ENCODE results near the gene CPEB3. TPM values are rescaled to one million over a fixed set of nuclear protein-coding genes. Genes with fewer than 3 reads are reported as not detected.
"Not testable (repeated sequence)": the region's sequence is repeated elsewhere in the genome, so short reads cannot be mapped to it uniquely, and the experiment has no call there.

CPEB3 gene
- total RNA-seq, 8 experiments from 2014 or later: 1.2 to 11.8 (median 7.7) TPM

DNA sequence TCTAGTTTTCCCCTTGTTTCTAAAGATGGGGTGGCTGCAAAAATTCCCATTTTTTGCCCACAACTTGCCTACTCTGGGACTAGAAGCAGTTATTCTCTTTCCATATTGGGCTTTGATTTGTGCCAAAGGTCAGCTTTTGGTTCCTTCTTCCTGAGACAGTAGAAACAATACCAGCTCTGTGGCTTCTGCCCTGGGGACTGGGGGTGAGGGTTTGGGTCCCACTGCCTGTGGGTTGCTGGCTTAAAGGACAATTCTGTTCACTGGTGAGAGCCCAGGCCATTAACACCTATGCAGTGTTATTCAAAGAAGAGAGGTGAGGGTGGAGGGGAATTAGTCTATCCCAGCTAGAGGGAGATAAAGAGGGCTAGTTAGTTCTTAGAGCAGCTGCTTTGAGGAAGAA is 171.5 kb downstream of the CPEB3 start:
- no peak for ATAC-seq (replicated peaks in 6 of 8)
- H3K27ac ChIP-seq: no peak overlapping the region
- H3K4me1 ChIP-seq (replicated peaks in 1 of 2): peaks cover 0 to 4% of the 10 kb centered on the region in 2 donors
- H3K4me3 ChIP-seq: no peak overlapping the region
- in situ Hi-C loops (cut with MboI; ENCODE audit: low pct_unique_long_range_greater_than_20kb in 2 of 9, low sequenced_read_pairs in 9 of 9, unreplicated experiment in 9 of 9): no loop called here

DNA sequence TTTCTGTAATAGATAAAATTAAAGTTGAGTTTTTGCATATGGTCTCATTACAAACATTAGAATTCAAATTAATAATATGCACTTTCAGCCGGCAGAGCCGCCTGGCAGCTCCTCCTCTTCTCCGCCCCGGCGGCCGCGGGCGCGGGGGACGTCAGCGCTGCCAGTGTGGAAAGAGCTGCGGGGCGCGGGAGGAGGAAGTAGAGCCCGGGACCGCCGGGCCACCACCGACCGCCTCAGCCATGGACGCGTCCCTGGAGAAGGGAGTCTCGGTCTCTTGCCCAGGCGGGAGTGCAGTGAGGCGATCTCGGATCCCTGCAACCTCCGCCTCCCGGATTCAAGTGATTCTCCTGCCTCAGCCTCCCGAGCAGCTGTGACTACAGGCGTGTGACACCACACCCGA is 176.0 kb downstream of the CPEB3 start:
- in situ Hi-C loops (cut with MboI; ENCODE audit: low pct_unique_long_range_greater_than_20kb in 2 of 9, low sequenced_read_pairs in 9 of 9, unreplicated experiment in 9 of 9); H3K27ac ChIP-seq; H3K4me3 ChIP-seq; ATAC-seq (replicated peaks in 6 of 8); H3K4me1 ChIP-seq (replicated peaks in 1 of 2): not testable (repeated sequence)
- WGBS, 10 experiments: 78 to 100% (median 90%) methylated on average over 2 to 11 of the region's 30 CpGs; no CpG with 5 or more reads in 7 of the 10 experiments

- Histone ChIP-seq H3K27ac (no peak overlapping the region), H3K4me1 (replicated peaks in 1 of 2) (no peaks in the 10 kb centered on the region), H3K4me3 (no peak overlapping the region)
- 60 to 100% (median 98%) methylated on average over 2 to 4 of the region's 4 CpGs for WGBS, 10 experiments
- in situ Hi-C loops (cut with MboI; ENCODE audit: low pct_unique_long_range_greater_than_20kb in 2 of 9, low sequenced_read_pairs in 9 of 9, unreplicated experiment in 9 of 9): no loop called here
- no peak for ATAC-seq (replicated peaks in 6 of 8)
Measured at GRCh38 chr10:92113911-92114600, 176.8 kb downstream of the CPEB3 start.

DNA sequence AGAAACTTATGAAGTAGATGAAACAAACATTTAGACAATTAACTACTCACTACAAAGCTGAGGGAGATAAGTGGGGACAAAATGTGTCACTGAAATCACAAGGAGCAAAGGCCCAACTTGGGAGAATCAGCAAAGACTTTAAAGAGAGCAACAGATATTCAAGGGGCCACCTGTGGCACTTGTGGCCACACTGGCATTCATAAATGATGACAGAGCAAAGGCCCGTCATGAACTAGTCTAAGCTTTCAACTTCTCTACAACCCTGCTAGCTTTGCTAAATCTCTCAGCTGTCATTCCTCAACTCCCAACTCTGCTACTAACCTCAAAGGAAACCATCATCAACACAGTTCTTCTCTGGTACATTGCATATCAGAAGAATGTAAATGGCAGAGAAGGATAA is 178.4 kb downstream of the CPEB3 start:
- H3K4me1 ChIP-seq (replicated peaks in 1 of 2): no peaks in the 10 kb centered on the region
- H3K27ac ChIP-seq: no peak overlapping the region
- H3K4me3 ChIP-seq: no peak overlapping the region
- in situ Hi-C loops (cut with MboI; ENCODE audit: low pct_unique_long_range_greater_than_20kb in 2 of 9, low sequenced_read_pairs in 9 of 9, unreplicated experiment in 9 of 9): no loop called here
- WGBS, 10 experiments: 50 to 80% (median 60%) methylated on average over 1 of the region's 1 CpG; no CpG with 5 or more reads in 7 of the 10 experiments
- no peak for ATAC-seq (replicated peaks in 6 of 8)

DNA sequence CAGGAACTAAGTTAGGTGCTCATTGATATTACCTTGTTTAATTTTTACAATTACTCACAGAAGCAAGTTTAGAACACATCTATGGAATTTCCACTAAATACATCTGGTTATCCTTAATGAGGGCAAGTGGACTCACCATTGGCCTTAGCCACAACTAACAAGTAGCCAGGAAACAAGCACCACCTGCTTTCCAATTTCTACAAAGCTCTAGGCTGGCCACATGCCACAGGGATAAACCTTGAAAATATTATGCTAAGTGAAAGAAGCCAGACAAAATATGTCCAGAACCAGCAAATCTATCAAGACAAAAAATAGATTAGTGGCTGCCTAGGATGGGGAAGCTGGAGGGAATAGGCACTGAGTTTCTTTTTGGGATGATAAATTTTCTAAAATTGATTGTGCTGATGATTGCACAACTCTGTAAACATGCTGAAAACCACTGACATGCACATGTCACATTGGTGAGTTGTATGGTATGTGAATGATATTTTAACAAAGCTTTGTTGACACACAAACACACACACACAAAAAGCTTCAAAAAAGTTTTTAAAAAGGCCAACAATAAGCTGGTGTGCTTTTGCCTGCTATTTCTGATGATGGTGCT is 179.4 kb downstream of the CPEB3 start:
- in situ Hi-C loops (cut with MboI; ENCODE audit: low pct_unique_long_range_greater_than_20kb in 2 of 9, low sequenced_read_pairs in 9 of 9, unreplicated experiment in 9 of 9): no loop called here
- Histone ChIP-seq H3K4me1 (replicated peaks in 1 of 2) (no peaks in the 10 kb centered on the region), H3K4me3 (no peak overlapping the region), H3K27ac (no peak overlapping the region)
- ATAC-seq (replicated peaks in 6 of 8): no peak

DNA sequence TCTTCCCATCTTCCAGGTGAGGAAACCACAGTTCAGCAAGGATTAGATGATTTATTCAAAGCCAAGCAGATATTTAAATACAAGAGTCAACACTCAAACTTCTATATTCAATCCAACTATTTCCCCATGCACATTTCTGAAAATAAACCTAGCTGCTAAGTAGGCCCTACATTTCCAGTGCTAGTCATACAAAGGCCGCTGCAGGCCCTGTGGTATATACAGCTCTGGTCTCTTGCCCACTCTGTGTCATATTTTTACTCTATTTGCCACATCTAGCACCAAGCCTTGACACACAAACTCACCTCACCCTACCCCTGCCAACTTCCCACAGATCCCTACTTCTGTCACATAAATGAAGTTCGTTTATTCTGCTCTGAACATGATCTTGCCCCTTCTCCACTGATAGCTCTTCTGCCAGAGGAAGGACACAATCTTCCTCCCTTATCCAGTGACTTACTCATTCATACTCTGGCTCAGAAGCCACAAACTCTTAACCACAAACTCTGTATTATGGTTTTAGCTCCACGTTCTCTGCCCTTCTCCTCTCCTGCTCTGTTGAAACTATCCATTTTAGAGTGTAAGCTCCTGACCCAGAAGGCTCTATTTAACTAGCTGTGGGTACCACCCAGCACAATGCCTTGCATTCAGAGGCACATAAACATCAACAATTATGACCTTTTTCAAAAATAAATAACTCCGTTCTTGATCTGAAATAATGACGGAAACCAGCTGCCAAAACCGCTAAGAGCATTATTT is 180.7 kb downstream of the CPEB3 start:
- no peak overlapping the region for H3K27ac ChIP-seq
- in situ Hi-C loops (cut with MboI; ENCODE audit: low pct_unique_long_range_greater_than_20kb in 2 of 9, low sequenced_read_pairs in 9 of 9, unreplicated experiment in 9 of 9): no loop called here
- WGBS, 10 experiments: 60 to 98% (median 88%) methylated on average over 2 to 6 of the region's 6 CpGs; no CpG with 5 or more reads in 1 of the 10 experiments
- ATAC-seq (replicated peaks in 6 of 8): no peak
- no peak overlapping the region for H3K4me3 ChIP-seq
- no peaks in the 10 kb centered on the region for H3K4me1 ChIP-seq (replicated peaks in 1 of 2)

DNA sequence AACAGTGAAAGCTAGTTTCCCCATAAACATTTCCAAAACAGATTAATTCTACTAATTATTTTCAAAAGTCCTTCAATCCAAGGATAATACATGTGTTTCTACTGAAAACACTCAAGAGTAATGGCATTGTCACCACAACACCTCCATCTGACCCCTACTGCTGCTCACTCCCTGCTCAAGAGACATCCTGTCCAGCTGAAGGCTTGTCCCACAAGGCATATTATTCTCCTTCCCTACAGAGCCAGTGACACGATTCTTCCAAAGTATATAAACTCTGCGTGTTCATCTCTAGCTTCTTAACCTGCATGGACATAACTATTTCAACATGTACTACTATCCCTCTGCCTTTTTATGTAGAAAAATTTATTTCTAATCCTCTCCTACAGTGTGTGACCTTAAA is 182.1 kb downstream of the CPEB3 start:
- ATAC-seq (replicated peaks in 6 of 8): no peak
- WGBS, 10 experiments: 67 to 100% (median 94%) methylated on average over 1 to 2 of the region's 2 CpGs; no CpG with 5 or more reads in 2 of the 10 experiments
- in situ Hi-C loops (cut with MboI; ENCODE audit: low pct_unique_long_range_greater_than_20kb in 2 of 9, low sequenced_read_pairs in 9 of 9, unreplicated experiment in 9 of 9): no loop called here

DNA sequence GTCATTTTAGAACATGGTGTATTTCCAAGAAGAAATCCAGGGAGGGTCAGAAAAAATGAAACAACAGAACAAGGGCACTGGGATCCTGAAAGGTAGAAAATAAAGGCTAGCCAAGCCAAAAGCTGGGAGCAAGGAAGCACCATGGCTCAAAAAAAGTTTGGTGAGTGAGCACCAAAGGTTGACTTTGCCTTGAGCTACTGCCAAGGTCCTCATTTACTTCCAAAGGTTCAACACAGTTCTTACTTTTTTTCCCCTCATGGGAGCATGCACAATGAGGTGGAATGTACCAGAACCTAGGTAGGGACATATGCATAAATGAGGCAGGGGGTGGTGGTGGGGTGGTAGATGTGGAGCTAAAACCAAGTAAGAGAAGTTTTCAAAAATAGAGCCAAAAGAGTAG is 182.8 kb downstream of the CPEB3 start:
- no peak for ATAC-seq (replicated peaks in 6 of 8)
- H3K4me3 ChIP-seq: no peak overlapping the region
- no peak overlapping the region for H3K27ac ChIP-seq
- H3K4me1 ChIP-seq (replicated peaks in 1 of 2): no peaks in the 10 kb centered on the region
- in situ Hi-C loops (cut with MboI; ENCODE audit: low pct_unique_long_range_greater_than_20kb in 2 of 9, low sequenced_read_pairs in 9 of 9, unreplicated experiment in 9 of 9): no loop called here

More for the DNA sequence above, 182.1 kb downstream of the CPEB3 start:
- H3K4me1 ChIP-seq (replicated peaks in 1 of 2): no peaks in the 10 kb centered on the region
- H3K27ac ChIP-seq: no peak overlapping the region
- no peak overlapping the region for H3K4me3 ChIP-seq

- 60 to 100% (median 89%) methylated on average over 1 to 2 of the region's 2 CpGs; no CpG with 5 or more reads in 2 of the 10 experiments for WGBS, 10 experiments
- Histone ChIP-seq H3K27ac (no peak overlapping the region), H3K4me1 (replicated peaks in 1 of 2) (peaks cover 13 to 15% of the 10 kb centered on the region in 2 donors), H3K4me3 (no peak overlapping the region)
- ATAC-seq (replicated peaks in 6 of 8): peak in 1 of 8 experiments; percentile 17
- in situ Hi-C loops (cut with MboI; ENCODE audit: low pct_unique_long_range_greater_than_20kb in 2 of 9, low sequenced_read_pairs in 9 of 9, unreplicated experiment in 9 of 9): no loop called here
Measured at GRCh38 chr10:92103376-92104090, 187.3 kb downstream of the CPEB3 start.

DNA sequence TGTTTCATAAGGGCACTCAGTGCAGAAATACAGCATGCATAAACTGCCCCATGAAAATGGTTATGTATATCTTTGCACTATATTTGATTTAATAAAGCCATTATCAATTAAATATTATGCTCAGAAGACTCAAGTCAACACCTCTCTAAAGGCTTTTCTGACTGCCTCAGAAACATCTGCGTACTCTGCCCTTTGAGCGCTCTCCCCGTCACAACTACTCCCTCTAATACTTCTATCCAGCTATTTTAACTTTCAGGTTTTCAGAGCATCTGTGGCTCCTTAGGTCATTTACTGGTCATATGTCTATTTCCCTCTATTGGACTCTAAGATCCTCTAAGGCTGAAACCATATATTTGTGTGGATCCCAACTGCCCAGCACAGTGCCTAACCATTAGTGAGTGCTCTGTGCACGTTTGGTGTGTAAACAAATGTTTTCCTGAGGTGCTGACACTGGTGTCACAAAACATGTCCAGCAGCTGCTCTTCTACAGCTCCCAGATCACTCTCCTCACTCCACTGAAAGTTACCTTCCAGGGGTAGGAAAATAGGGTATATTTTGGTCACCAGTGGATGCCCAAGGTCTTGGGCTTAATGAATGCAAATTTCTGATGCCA is 188.2 kb downstream of the CPEB3 start:
- 75 to 100% (median 94%) methylated on average over 1 to 4 of the region's 4 CpGs; no CpG with 5 or more reads in 5 of the 10 experiments for WGBS, 10 experiments
- no peak for ATAC-seq (replicated peaks in 6 of 8)
- H3K27ac ChIP-seq: no peak overlapping the region

GRCh38 chr10:92094960-92095359 is 195.9 kb downstream of the CPEB3 start:
- Histone ChIP-seq H3K27ac (no peak overlapping the region), H3K4me3 (no peak overlapping the region), H3K4me1 (replicated peaks in 1 of 2) (peaks cover 4% of the 10 kb centered on the region in 2 donors)
- no peak for ATAC-seq (replicated peaks in 6 of 8)
- 11 to 100% (median 86%) methylated on average over 1 to 2 of the region's 2 CpGs; no CpG with 5 or more reads in 1 of the 10 experiments for WGBS, 10 experiments
- in situ Hi-C loops (cut with MboI; ENCODE audit: low pct_unique_long_range_greater_than_20kb in 2 of 9, low sequenced_read_pairs in 9 of 9, unreplicated experiment in 9 of 9): loop anchor here in 4 of 9 experiments (25.0 kb wide), 2 partner anchors 192 to 342 kb away; partner anchors contain the start of genes CPEB3 (in 1 of the 4) and MARCHF5 (in 1 of the 4)

More for the DNA sequence above, 188.2 kb downstream of the CPEB3 start:
- no peak overlapping the region for H3K4me3 ChIP-seq
- peaks cover 13 to 15% of the 10 kb centered on the region in 2 donors for H3K4me1 ChIP-seq (replicated peaks in 1 of 2)
- in situ Hi-C loops (cut with MboI; ENCODE audit: low pct_unique_long_range_greater_than_20kb in 2 of 9, low sequenced_read_pairs in 9 of 9, unreplicated experiment in 9 of 9): no loop called here

- 0 to 92% (median 63%) methylated on average over 1 to 2 of the region's 2 CpGs; no CpG with 5 or more reads in 2 of the 10 experiments for WGBS, 10 experiments
- Histone ChIP-seq H3K4me1 (replicated peaks in 1 of 2) (peaks cover 4% of the 10 kb centered on the region in 2 donors), H3K27ac (no peak overlapping the region), H3K4me3 (no peak overlapping the region)
- ATAC-seq (replicated peaks in 6 of 8): no peak
- in situ Hi-C loops (cut with MboI; ENCODE audit: low pct_unique_long_range_greater_than_20kb in 2 of 9, low sequenced_read_pairs in 9 of 9, unreplicated experiment in 9 of 9): loop anchor here in 4 of 9 experiments (25.0 kb wide), 2 partner anchors 195 to 345 kb away; partner anchors contain the start of genes CPEB3 (in 1 of the 4) and MARCHF5 (in 1 of the 4)
Measured at GRCh38 chr10:92091965-92092364, 198.9 kb downstream of the CPEB3 start.
